Measurements from ENCODE around the gene RCCD1.

RCCD1 gene

GRCh38 chr15:90987561-90988141, 33.0 kb downstream of the RCCD1 start:
- TF ChIP-seq CTCF (IDR thresholded peaks at IDR 0.05; ENCODE audit: poor library complexity, severe bottlenecking), result no peak
- no peak overlapping the region for H3K4me3 ChIP-seq (ENCODE audit: severe bottlenecking)
- peaks cover 50% of the 10 kb centered on the region for H3K36me3 ChIP-seq (ENCODE audit: low read depth)
- ATAC-seq (ENCODE audit: low read depth) (no peak), DNase-seq (ENCODE audit: low spot score) (no peak)
- H3K27ac ChIP-seq (ENCODE audit: poor library complexity, severe bottlenecking), result no peak overlapping the region
- H3K27me3 ChIP-seq (ENCODE audit: insufficient read depth, poor library complexity, severe bottlenecking), result no peaks in the 10 kb centered on the region
- peaks cover 12% of the 10 kb centered on the region for H3K4me1 ChIP-seq (ENCODE audit: insufficient read depth, poor library complexity, severe bottlenecking)
- H3K9me3 ChIP-seq (ENCODE audit: severe bottlenecking), result no peaks in the 10 kb centered on the region

GRCh38 chr15:90988296-90988695, 33.6 kb downstream of the RCCD1 start:
- DNase-seq (ENCODE audit: low spot score), result no peak
- no peak for TF ChIP-seq CTCF (IDR thresholded peaks at IDR 0.05; ENCODE audit: poor library complexity, severe bottlenecking)
- no peaks in the 10 kb centered on the region for H3K9me3 ChIP-seq (ENCODE audit: severe bottlenecking)
- ATAC-seq (ENCODE audit: low read depth), result no peak
- no peak overlapping the region for H3K4me3 ChIP-seq (ENCODE audit: severe bottlenecking)
- H3K4me1 ChIP-seq (ENCODE audit: insufficient read depth, poor library complexity, severe bottlenecking), result peaks cover 13% of the 10 kb centered on the region
- no peaks in the 10 kb centered on the region for H3K27me3 ChIP-seq (ENCODE audit: insufficient read depth, poor library complexity, severe bottlenecking)
- peaks cover 44% of the 10 kb centered on the region for H3K36me3 ChIP-seq (ENCODE audit: low read depth)
- no peak overlapping the region for H3K27ac ChIP-seq (ENCODE audit: poor library complexity, severe bottlenecking)

GRCh38 chr15:90989040-90989768, 34.5 kb downstream of the RCCD1 start:
- Histone ChIP-seq H3K27ac (ENCODE audit: poor library complexity, severe bottlenecking) (no peak overlapping the region), H3K9me3 (ENCODE audit: severe bottlenecking) (no peaks in the 10 kb centered on the region), H3K27me3 (ENCODE audit: insufficient read depth, poor library complexity, severe bottlenecking) (no peaks in the 10 kb centered on the region), H3K36me3 (ENCODE audit: low read depth) (peaks cover 35% of the 10 kb centered on the region), H3K4me3 (ENCODE audit: severe bottlenecking) (no peak overlapping the region), H3K4me1 (ENCODE audit: insufficient read depth, poor library complexity, severe bottlenecking) (peaks cover 13% of the 10 kb centered on the region)
- ATAC-seq (ENCODE audit: low read depth), result no peak
- TF ChIP-seq CTCF (IDR thresholded peaks at IDR 0.05; ENCODE audit: poor library complexity, severe bottlenecking), result no peak
- no peak for DNase-seq (ENCODE audit: low spot score)

GRCh38 chr15:90990446-90990845, 35.8 kb downstream of the RCCD1 start:
- no peak for ATAC-seq (ENCODE audit: low read depth)
- Histone ChIP-seq H3K27me3 (ENCODE audit: insufficient read depth, poor library complexity, severe bottlenecking) (no peaks in the 10 kb centered on the region), H3K4me1 (ENCODE audit: insufficient read depth, poor library complexity, severe bottlenecking) (peaks cover 13% of the 10 kb centered on the region), H3K9me3 (ENCODE audit: severe bottlenecking) (no peaks in the 10 kb centered on the region), H3K27ac (ENCODE audit: poor library complexity, severe bottlenecking) (no peak overlapping the region), H3K36me3 (ENCODE audit: low read depth) (peaks cover 25% of the 10 kb centered on the region), H3K4me3 (ENCODE audit: severe bottlenecking) (no peak overlapping the region)
- no peak for TF ChIP-seq CTCF (IDR thresholded peaks at IDR 0.05; ENCODE audit: poor library complexity, severe bottlenecking)
- DNase-seq (ENCODE audit: low spot score), result no peak
